Retinal pigment epithelial cell (primary cell): ENCODE measurements around the gene DALRD3.

Experiments
- DNase-seq: peaks from one replicate; pipeline ENCODE4 v3.0.0-alpha.2; 2010; ENCODE audit warnings: low read depth
- H3K4me3 ChIP-seq: 2 replicates; pipeline ENCODE4 v1.5.1; 2011; ENCODE audit warnings: mild to moderate bottlenecking, low read length, control low read depth, moderate library complexity
- TF ChIP-seq, protein P1 (sequence below): conservative IDR thresholded peaks from 2 replicates; pipeline ENCODE4 v1.5.1; 2011; ENCODE audit warnings: low read depth, low read length, control low read depth, inconsistent platforms

The DALRD3 gene

DNA sequence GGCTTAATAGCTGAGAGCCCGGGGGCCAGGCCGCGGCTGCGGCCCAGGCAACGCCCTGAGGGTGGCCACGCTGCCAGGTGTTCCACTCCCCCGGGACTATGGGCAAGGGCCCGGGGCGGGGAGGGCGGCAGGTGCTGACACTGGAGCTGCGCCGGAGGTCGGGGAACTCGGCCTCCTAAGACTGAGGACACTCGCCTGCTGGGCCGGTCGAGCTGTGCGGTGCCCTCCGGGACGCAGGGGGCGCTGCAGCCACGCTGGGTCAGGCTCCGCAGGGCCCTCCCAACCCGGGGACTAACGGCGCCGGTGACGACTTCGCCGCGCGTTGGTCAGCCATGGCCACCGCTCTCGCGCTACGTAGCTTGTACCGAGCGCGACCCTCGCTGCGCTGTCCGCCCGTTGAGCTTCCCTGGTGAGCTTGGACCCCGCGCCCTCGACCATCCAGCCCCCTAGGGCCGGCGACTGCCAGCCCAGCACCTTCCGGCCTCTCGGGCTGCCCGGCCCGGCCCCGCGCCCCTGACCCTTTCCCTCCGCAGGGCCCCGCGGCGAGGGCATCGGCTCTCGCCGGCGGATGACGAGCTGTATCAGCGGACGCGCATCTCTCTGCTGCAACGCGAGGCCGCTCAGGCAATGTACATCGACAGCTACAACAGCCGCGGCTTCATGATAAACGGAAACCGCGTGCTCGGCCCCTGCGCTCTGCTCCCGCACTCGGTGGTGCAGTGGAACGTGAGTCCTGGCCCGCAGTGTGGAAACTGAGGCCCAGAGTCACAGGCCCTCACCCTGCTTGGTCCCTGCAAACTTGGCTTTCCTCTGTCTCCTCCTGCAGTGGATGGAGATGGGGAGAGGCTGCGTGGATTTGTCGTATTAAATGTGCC, 3.7 kb upstream of the DALRD3 start, which contains the start of gene NDUFAF3:
Gene NDUFAF3 (plus strand): TSS at position 309 of the 875 bp plus-strand sequence. CDS start 24 bp downstream, at position 333.
- peak; percentile 72 for DNase-seq
- TF ChIP-seq, protein P1, sequence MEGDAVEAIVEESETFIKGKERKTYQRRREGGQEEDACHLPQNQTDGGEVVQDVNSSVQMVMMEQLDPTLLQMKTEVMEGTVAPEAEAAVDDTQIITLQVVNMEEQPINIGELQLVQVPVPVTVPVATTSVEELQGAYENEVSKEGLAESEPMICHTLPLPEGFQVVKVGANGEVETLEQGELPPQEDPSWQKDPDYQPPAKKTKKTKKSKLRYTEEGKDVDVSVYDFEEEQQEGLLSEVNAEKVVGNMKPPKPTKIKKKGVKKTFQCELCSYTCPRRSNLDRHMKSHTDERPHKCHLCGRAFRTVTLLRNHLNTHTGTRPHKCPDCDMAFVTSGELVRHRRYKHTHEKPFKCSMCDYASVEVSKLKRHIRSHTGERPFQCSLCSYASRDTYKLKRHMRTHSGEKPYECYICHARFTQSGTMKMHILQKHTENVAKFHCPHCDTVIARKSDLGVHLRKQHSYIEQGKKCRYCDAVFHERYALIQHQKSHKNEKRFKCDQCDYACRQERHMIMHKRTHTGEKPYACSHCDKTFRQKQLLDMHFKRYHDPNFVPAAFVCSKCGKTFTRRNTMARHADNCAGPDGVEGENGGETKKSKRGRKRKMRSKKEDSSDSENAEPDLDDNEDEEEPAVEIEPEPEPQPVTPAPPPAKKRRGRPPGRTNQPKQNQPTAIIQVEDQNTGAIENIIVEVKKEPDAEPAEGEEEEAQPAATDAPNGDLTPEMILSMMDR, result peak; percentile 89
- H3K4me3 ChIP-seq, result peak within 1 kb of the TSS; percentile 83

DNA sequence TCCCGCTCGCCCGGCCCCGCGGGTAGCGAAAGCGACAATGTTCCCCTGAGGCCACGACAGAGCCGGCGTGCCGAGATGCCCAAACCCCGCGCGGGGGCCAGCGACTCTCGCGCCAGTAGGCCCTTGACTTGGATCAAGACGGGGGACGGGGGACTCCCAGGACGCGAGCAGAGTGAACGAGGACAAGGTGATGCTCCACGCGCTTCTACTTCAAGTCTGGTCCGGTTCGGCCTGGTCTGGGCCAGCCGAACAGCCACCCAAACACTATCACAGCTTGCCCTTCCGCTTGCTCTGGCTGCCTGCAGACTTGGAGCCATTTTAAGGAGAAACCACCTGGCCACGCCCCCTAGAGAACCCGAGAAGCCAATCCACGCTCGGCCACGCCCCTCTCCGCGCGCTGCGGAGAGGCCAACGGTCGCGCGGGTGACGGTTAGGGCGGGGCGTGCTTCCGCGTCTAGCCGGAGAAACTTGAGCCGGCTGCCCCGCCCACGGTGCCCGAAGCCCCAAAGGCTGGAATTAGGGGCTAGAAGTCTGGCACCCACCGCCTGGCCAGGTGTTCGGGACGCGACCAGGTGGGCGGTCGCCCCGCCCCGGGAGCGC, 2.9 kb upstream of the DALRD3 start:
- H3K4me3 ChIP-seq, result peak overlapping the region; percentile 83
- DNase-seq, result peak; percentile 80
- TF ChIP-seq, protein P1, result no peak

DNA sequence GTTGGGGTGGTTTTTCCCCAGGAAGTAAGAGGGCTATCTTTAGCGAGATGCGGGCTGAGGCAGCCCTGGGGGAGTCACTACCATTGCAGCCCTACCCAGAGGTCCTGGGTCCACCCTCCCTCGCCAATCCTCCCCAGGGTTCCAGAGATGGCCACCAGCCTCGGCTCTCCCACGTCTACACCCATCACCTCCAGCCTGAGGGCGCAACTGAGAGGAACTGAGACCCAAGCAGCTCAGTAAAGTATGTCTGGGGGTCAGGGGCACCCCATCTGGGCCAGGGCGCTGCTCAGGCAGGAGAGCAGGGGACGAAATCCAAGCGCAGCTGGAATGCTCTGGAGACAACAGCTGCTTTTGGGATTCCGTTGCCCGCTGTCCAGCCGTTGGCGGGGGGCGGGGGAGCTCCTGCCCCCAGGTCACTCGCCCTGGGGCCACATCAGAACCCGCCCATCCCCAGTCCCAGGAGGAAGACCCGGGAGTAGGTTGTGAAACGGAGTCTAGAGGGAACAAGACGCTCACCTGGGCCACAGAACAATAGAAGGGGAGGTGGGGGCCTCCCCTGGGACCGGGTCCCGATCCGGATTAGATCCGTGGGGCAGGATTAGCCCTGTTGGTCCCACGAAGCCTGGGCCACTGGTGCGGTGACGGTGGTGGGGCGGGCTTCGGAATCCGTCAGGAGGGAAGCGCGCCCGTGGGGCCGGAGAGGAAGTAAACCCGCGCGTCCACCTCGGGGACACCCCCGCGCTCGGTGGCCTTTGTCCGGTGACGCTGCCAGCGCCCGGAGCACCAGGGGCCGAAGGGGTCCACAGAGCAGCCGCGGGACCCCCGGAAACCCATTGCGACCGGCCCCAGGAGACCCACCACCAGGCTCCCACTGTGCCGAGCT, 2.2 kb upstream of the DALRD3 start:
- no peak for DNase-seq
- peak overlapping the region; percentile 83 for H3K4me3 ChIP-seq
- TF ChIP-seq, protein P1, result no peak

DNA sequence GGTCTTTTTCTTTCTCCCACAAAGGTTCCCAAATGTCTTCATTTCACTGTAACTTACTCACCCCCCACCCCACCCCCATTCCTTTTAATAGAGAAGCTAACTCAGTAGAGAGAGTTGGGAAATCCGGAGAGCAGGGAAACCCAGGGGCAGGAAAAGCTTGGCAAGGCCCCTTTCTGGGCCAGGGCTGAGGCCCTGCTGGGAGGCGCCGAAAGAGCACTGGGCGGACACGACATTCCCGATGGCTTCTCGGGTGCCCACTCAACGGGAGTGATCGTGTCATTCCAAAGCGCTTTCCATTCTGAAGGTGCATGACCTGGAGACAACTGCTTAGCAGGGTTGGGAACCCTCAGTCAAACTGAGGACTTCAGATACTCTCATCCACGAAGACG, 1.6 kb upstream of the DALRD3 start:
- DNase-seq, result no peak
- TF ChIP-seq, protein P1, result no peak
- H3K4me3 ChIP-seq, result peak overlapping the region; percentile 83

DNA sequence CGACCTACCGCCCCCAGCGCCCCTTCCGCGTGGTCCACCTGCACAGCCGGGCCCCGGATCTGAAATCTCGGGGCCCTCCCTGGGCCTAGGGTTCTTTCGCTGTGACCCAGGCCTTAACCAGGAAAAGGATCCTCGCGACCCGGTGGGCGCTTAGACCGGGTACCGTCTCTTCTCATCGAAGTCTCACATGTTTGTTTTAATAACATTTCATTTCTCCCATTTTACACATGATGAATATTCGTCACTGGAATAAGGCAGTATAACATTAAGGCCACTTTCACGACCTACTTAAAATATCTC, 277 bp upstream of the DALRD3 start:
- H3K4me3 ChIP-seq, result peak overlapping the region; percentile 73
- no peak for DNase-seq
- TF ChIP-seq, protein P1, result no peak

DNA sequence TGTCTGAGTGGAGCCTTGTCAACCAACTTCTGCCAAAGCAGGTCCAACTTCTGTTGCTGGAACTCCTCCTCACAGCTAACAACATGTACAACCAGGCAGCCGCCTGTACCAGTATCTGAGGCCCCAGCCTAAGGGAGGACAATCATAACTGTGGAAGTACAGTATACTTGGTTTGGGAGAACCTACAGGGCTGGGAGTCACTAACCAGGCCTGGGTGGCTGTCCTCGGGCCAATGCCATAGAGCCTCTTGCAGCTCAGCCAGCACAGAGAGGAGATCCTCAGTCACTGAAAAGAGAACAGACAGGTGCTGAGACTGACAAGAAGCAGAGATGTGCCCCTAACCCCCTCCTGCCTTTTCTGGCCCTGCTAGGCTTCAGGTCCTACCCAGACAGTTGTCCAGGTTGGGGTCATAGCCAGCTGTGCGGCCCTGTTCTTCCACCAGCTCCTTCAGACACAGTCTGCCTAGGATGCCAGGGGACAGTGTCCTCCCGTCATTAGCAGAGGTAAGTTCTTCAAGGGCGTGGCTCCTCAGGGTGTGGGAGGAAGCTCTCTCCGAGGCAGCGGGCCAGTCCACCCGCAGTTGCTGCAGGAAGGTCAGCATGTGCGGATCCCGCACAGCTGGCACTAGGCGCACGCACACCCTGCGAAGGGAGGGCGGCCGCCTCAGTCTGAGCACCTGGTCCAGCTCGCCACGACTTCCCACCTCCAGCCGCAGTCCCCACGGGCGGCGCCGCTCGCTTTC, 980 bp downstream of the DALRD3 start:
- TF ChIP-seq, protein P1, result no peak
- DNase-seq, result no peak

More for the DNA sequence above, 980 bp downstream of the DALRD3 start:
- H3K4me3 ChIP-seq, result peak overlapping the region; percentile 73
